HCT116 (cell line): Measurements from ENCODE around the gene KIAA1671.

Experiments used
- CEBPB ChIP-seq: IDR thresholded peaks from 2 replicates; pipeline ENCODE4 v1.6.1; 2012; ENCODE audit warnings: low read depth
- EGR1 ChIP-seq: IDR thresholded peaks from 2 replicates; pipeline ENCODE4 v1.6.1; 2012; ENCODE audit warnings: low read depth
- EZH2 ChIP-seq: fragments of 200-600 bp; sonication (generic); IDR thresholded peaks from 2 replicates; pipeline ENCODE4 v1.6.1; 2017; ENCODE audit warnings: antibody characterized with exemption, mixed run types
- POLR2A ChIP-seq: IDR thresholded peaks from 2 replicates; pipeline ENCODE4 v1.7.0; 2011; ENCODE audit warnings: borderline replicate concordance; ENCODE audit not compliant: insufficient read depth, insufficient read length; ENCODE audit errors: extremely low read depth
- POLR2AphosphoS5 ChIP-seq: IDR thresholded peaks from 2 replicates; pipeline ENCODE4 v1.6.1; 2011; ENCODE audit warnings: mild to moderate bottlenecking, low read depth, low read length, moderate library complexity
- RAD21 ChIP-seq: IDR thresholded peaks from 2 replicates; pipeline ENCODE4 v1.6.1; 2012; ENCODE audit warnings: low read depth, mild to moderate bottlenecking
- SIN3A ChIP-seq: IDR thresholded peaks from 2 replicates; pipeline ENCODE4 v1.6.1; 2012; ENCODE audit warnings: low read depth
- ZBTB33 ChIP-seq: IDR thresholded peaks from 2 replicates; pipeline ENCODE4 v1.6.1; 2011; ENCODE audit warnings: mild to moderate bottlenecking, low read length, moderate library complexity; ENCODE audit not compliant: insufficient replicate concordance; ENCODE audit errors: extremely low read depth
- ZFX ChIP-seq: fragments of 450-650 bp; IDR thresholded peaks from 2 replicates; pipeline ENCODE4 v1.6.1; 2017
- ZNF274 ChIP-seq: fragments of 200-500 bp; sonication (Bioruptor generic); IDR thresholded peaks from 2 replicates; pipeline ENCODE4 v1.6.1; 2014; ENCODE audit warnings: mild to moderate bottlenecking, low read depth, low read length, inconsistent platforms
- TF ChIP-seq, protein P1 (sequence below), 3 experiments: fragments of 200-600 bp in 1 of 3; sonication (generic) in 1 of 3; IDR thresholded peaks in 2 of 3; conservative IDR thresholded peaks in 1 of 3; 2 replicates each; pipeline ENCODE4 v1.5.1; 2012 to 2017; ENCODE audit warnings: low read depth in 2 of 3, low read length in 2 of 3, antibody characterized with exemption in 1 of 3, borderline replicate concordance in 1 of 3, control low read depth in 1 of 3, mild to moderate bottlenecking in 1 of 3, mixed read lengths in 1 of 3, mixed run types in 1 of 3, moderate library complexity in 1 of 3; ENCODE audit not compliant: insufficient read depth in 1 of 3
- TF ChIP-seq, protein P2 (sequence below): IDR thresholded peaks from 2 replicates; pipeline ENCODE4 v1.6.1; 2012; ENCODE audit warnings: low read depth
- TF ChIP-seq, protein P3 (sequence below): IDR thresholded peaks from 2 replicates; pipeline ENCODE4 v1.6.1; 2012

- TF ChIP-seq POLR2AphosphoS5: no peak
- TF ChIP-seq, protein P1, sequence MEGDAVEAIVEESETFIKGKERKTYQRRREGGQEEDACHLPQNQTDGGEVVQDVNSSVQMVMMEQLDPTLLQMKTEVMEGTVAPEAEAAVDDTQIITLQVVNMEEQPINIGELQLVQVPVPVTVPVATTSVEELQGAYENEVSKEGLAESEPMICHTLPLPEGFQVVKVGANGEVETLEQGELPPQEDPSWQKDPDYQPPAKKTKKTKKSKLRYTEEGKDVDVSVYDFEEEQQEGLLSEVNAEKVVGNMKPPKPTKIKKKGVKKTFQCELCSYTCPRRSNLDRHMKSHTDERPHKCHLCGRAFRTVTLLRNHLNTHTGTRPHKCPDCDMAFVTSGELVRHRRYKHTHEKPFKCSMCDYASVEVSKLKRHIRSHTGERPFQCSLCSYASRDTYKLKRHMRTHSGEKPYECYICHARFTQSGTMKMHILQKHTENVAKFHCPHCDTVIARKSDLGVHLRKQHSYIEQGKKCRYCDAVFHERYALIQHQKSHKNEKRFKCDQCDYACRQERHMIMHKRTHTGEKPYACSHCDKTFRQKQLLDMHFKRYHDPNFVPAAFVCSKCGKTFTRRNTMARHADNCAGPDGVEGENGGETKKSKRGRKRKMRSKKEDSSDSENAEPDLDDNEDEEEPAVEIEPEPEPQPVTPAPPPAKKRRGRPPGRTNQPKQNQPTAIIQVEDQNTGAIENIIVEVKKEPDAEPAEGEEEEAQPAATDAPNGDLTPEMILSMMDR (IDR thresholded peaks at IDR 0.05 in 2 of 3, conservative IDR thresholded peaks at IDR 0.05 in 1 of 3; ENCODE audit: borderline replicate concordance in 1 of 3, insufficient read depth in 1 of 3, low read depth in 2 of 3, low read length in 2 of 3): no peak
- TF ChIP-seq POLR2A: no peak
- no peak for TF ChIP-seq RAD21
- TF ChIP-seq CEBPB: no peak
- no peak for TF ChIP-seq ZBTB33
- no peak for TF ChIP-seq SIN3A
- TF ChIP-seq, protein P2, sequence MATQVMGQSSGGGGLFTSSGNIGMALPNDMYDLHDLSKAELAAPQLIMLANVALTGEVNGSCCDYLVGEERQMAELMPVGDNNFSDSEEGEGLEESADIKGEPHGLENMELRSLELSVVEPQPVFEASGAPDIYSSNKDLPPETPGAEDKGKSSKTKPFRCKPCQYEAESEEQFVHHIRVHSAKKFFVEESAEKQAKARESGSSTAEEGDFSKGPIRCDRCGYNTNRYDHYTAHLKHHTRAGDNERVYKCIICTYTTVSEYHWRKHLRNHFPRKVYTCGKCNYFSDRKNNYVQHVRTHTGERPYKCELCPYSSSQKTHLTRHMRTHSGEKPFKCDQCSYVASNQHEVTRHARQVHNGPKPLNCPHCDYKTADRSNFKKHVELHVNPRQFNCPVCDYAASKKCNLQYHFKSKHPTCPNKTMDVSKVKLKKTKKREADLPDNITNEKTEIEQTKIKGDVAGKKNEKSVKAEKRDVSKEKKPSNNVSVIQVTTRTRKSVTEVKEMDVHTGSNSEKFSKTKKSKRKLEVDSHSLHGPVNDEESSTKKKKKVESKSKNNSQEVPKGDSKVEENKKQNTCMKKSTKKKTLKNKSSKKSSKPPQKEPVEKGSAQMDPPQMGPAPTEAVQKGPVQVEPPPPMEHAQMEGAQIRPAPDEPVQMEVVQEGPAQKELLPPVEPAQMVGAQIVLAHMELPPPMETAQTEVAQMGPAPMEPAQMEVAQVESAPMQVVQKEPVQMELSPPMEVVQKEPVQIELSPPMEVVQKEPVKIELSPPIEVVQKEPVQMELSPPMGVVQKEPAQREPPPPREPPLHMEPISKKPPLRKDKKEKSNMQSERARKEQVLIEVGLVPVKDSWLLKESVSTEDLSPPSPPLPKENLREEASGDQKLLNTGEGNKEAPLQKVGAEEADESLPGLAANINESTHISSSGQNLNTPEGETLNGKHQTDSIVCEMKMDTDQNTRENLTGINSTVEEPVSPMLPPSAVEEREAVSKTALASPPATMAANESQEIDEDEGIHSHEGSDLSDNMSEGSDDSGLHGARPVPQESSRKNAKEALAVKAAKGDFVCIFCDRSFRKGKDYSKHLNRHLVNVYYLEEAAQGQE: no peak
- TF ChIP-seq, protein P3, sequence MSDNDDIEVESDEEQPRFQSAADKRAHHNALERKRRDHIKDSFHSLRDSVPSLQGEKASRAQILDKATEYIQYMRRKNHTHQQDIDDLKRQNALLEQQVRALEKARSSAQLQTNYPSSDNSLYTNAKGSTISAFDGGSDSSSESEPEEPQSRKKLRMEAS: no peak
- no peak for TF ChIP-seq EZH2
- no peak for TF ChIP-seq EGR1
- no peak for TF ChIP-seq ZFX
- no peak for TF ChIP-seq ZNF274
Observed at GRCh38 chr22:25205847-25206246, 253.3 kb downstream of the KIAA1671 start.
